Activated gamma-delta T cell treated with Interleukin-2 at 50 U/mL for 16 hours (primary cell): ENCODE results near the gene CCL3.
"Not testable (repeated sequence)": the region's sequence is repeated elsewhere in the genome, so short reads cannot be mapped to it uniquely, and the experiment has no call there.

ENCODE experiments used
- DNase-seq: peaks from one replicate; pipeline ENCODE4 v3.0.0-alpha.2; 2020

Gene CCL3

GRCh38 chr17:36089888-36090836 is at the start of gene CCL3:
CCL3 (minus strand) TSS chr17:36090143; CDS start chr17:36090058, 85 bp downstream.
- no peak for DNase-seq

- DNase-seq, result no peak
These were observed 46.5 kb upstream of the CCL3 start for GRCh38 chr17:36136439-36136838.

GRCh38 chr17:36136036-36136435 is 46.1 kb upstream of the CCL3 start:
- no peak for DNase-seq

GRCh38 chr17:36135465-36135864 is 45.5 kb upstream of the CCL3 start:
- DNase-seq, result no peak

GRCh38 chr17:36133602-36134236 is 43.8 kb upstream of the CCL3 start:
- no peak for DNase-seq

GRCh38 chr17:36132421-36132831 is 42.5 kb upstream of the CCL3 start:
- DNase-seq, result no peak

GRCh38 chr17:36131931-36132330 is 42.0 kb upstream of the CCL3 start:
- DNase-seq, result no peak

GRCh38 chr17:36131421-36131820 is 41.5 kb upstream of the CCL3 start:
- no peak for DNase-seq

- no peak for DNase-seq
These were observed 40.4 kb upstream of the CCL3 start for GRCh38 chr17:36130346-36130745.

GRCh38 chr17:36129616-36130015 is 39.7 kb upstream of the CCL3 start:
- no peak for DNase-seq

- DNase-seq, result no peak
These were observed 38.6 kb upstream of the CCL3 start for GRCh38 chr17:36128411-36128978.

- no peak for DNase-seq
These were observed 38.0 kb upstream of the CCL3 start for GRCh38 chr17:36127911-36128310.

GRCh38 chr17:36127199-36127893 is 37.4 kb upstream of the CCL3 start:
- no peak for DNase-seq

GRCh38 chr17:36124879-36125824 is 35.2 kb upstream of the CCL3 start:
- no peak for DNase-seq

GRCh38 chr17:36123431-36123830 is 33.5 kb upstream of the CCL3 start:
- no peak for DNase-seq

- DNase-seq, result not testable (repeated sequence)
These were observed 31.2 kb upstream of the CCL3 start for GRCh38 chr17:36121099-36121498.

- DNase-seq, result no peak
These were observed 30.3 kb upstream of the CCL3 start for GRCh38 chr17:36120221-36120620.

- no peak for DNase-seq
These were observed 28.8 kb upstream of the CCL3 start for GRCh38 chr17:36118477-36119353.

- DNase-seq, result no peak
These were observed 27.8 kb upstream of the CCL3 start for GRCh38 chr17:36117505-36118382.

GRCh38 chr17:36115649-36115977 is 25.7 kb upstream of the CCL3 start:
- DNase-seq, result not testable (repeated sequence)
